Rectal smooth muscle tissue (tissue), 1 donor: ENCODE measurements around the gene USP20.

ENCODE experiments used
- H3K27ac ChIP-seq: one replicate; pipeline ENCODE4 v1.7.0; 2013; ENCODE audit warnings: low read depth, low read length, inconsistent platforms
- H3K27me3 ChIP-seq: one replicate; pipeline ENCODE4 v1.7.0; 2013; ENCODE audit warnings: low read length; ENCODE audit not compliant: control insufficient read depth, insufficient read depth
- H3K36me3 ChIP-seq: one replicate; pipeline ENCODE4 v1.7.0; 2013; ENCODE audit warnings: low read length; ENCODE audit not compliant: control insufficient read depth, insufficient read depth
- H3K4me1 ChIP-seq: one replicate; pipeline ENCODE4 v1.7.0; 2013; ENCODE audit warnings: low read length; ENCODE audit not compliant: control insufficient read depth, insufficient read depth
- H3K4me3 ChIP-seq: one replicate; pipeline ENCODE4 v1.7.0; 2013; ENCODE audit warnings: low read length
- H3K9ac ChIP-seq: one replicate; pipeline ENCODE4 v1.7.0; 2013; ENCODE audit warnings: low read length

USP20 gene

DNA sequence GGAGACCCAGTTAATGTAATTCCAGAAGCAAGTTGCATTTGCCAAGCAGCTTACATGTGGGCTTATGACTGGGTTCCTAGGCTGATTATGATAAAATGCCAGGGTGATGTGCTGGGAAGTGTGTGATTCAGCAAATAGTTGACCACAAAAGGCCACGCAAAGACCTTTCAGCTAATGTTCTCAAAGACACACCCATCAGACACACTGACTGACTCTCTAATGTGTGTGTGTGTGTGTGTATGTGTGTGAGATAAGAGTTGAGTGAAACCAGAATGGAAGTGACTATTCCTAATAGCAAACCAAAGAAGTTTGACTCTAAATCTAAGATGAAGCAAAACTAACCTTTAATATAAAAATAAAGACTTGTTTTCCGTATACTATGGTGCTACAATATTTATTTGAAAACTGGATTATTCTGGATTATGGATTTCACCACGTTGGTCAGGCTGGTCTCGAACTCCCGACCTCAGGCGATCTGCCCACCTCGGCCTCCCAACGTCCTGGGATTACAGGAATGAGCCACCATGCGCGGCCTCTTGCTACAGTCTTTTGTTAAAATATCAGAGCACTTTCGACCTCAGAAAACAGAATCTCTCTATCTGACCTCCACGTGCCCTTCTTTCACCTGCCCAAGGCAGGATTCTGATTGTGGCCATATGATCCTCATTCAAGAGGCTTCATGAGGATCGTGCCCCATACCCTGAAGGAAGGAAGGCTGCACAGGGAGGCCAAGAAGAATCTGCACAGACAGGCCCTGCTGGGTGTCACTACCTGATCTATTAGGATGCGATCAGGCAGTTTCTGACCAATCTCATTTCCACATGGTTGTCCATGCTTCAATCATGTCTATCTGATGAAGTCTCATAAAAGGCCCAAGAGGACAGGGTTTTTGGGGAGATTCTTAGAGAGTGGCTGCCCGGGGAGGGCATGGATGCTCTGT, 75.6 kb downstream of the USP20 start:
- Histone ChIP-seq H3K27me3 (no peaks in the 10 kb centered on the region), H3K27ac (no peak overlapping the region), H3K4me1 (no peaks in the 10 kb centered on the region), H3K36me3 (peaks cover 8% of the 10 kb centered on the region), H3K4me3 (no peak overlapping the region), H3K9ac (no peak overlapping the region)

DNA sequence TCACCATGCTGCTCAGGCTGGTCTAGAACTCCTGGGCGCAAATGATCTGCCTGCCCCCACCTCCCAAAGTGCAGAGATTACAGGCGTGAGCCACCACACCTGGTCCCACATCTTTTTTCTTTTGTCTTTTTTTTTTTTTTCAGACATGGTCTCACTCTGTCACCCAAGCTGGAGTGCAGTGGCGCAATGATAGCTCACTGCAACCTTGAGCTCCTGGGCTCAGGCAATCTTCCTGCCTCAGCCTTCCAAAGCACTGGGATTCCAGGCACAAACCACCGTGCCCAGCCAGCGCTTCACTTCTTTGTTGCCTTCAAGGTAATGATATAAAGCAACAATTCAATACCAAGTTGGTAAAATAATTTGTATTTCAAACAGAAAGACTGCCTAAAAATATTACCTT, 78.8 kb downstream of the USP20 start:
- no peaks in the 10 kb centered on the region for H3K27me3 ChIP-seq
- no peak overlapping the region for H3K27ac ChIP-seq
- H3K4me3 ChIP-seq = no peak overlapping the region
- peaks cover 10% of the 10 kb centered on the region for H3K36me3 ChIP-seq
- H3K9ac ChIP-seq = no peak overlapping the region
- no peaks in the 10 kb centered on the region for H3K4me1 ChIP-seq

DNA sequence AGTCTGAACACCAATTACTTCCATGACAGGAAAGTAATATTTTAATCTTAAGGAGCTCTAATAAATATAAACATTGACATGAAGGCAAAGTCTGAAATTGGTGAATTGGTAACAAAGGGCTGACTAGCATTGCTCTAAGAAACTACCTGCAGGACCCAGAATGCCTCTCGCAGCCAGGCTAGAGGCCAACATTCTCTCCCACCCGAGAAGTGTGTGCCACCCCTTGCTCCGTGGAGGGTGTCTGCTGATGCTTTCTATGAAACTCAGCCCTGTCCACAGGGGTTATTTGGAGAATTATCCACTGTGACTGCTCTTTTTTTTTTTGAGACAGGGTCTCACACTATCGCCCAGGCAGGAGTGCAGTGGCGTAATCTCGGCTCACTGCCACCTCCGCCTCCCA, 81.4 kb downstream of the USP20 start:
- peaks cover 9% of the 10 kb centered on the region for H3K36me3 ChIP-seq
- H3K4me1 ChIP-seq = no peaks in the 10 kb centered on the region
- H3K27me3 ChIP-seq = no peaks in the 10 kb centered on the region
- H3K27ac ChIP-seq = no peak overlapping the region
- H3K9ac ChIP-seq = no peak overlapping the region
- H3K4me3 ChIP-seq = no peak overlapping the region

DNA sequence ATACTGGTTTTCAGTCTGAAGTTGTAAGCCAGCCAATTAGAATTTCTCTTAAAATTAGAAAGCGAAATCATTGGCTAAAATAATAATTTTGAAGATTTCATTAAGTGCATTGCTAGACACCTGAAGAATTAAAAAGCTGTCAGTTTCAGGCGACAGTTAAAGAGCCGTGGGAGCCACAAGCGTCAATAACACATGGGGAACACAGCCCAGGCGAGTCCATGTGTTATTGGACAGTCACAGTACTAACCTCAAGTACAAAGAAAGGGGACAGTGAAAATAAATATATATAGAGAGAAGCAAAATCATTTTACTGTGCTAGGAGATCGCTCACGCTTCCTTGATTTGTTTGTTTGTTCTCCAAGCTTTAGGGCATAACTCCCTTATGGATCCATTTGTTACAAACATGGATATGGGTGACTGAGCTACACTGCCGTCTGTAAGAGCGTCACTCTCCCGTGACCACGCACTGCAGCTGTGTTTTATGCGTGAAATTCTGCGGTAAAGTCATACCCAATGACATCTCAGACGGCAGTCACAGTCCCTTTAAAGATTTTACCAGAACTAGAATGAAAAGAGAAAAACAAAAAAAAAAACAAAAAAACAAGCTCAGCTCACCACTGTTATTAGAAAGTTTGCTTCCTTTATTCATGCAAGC, 83.2 kb downstream of the USP20 start:
- Histone ChIP-seq H3K9ac (no peak overlapping the region), H3K27me3 (no peaks in the 10 kb centered on the region), H3K4me3 (no peak overlapping the region), H3K27ac (no peak overlapping the region), H3K4me1 (no peaks in the 10 kb centered on the region), H3K36me3 (peaks cover 9% of the 10 kb centered on the region)

- Histone ChIP-seq H3K36me3 (peaks cover 9% of the 10 kb centered on the region), H3K27me3 (no peaks in the 10 kb centered on the region), H3K4me1 (no peaks in the 10 kb centered on the region), H3K27ac (no peak overlapping the region), H3K4me3 (no peak overlapping the region), H3K9ac (no peak overlapping the region)
Measured at GRCh38 chr9:129919277-129919676, 84.0 kb downstream of the USP20 start.

DNA sequence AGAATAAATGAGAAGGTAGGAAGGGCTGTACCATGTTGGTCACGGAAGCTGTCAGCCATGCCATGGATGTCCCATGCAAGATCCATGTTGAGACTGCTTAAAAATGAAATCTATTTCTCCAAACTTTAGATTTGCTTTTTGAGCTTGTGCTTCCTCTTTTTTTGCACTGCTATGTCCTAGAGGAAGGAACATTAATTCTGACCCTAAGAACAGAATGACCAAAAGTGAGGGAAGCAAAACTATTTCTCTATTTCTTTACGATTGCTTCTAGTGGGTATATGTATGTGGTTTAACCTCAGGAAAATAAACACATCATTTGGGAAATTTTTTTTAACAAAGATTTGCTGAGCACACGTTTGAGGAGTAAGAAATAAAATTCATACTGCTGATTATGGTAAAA, 84.6 kb downstream of the USP20 start:
- Histone ChIP-seq H3K9ac (no peak overlapping the region), H3K27ac (no peak overlapping the region), H3K4me1 (no peaks in the 10 kb centered on the region), H3K27me3 (no peaks in the 10 kb centered on the region), H3K36me3 (peaks cover 12% of the 10 kb centered on the region), H3K4me3 (no peak overlapping the region)

GRCh38 chr9:129921905-129922304, 86.6 kb downstream of the USP20 start:
- no peak overlapping the region for H3K4me3 ChIP-seq
- H3K27ac ChIP-seq = no peak overlapping the region
- H3K27me3 ChIP-seq = no peaks in the 10 kb centered on the region
- H3K4me1 ChIP-seq = no peaks in the 10 kb centered on the region
- H3K9ac ChIP-seq = no peak overlapping the region
- H3K36me3 ChIP-seq = peaks cover 13% of the 10 kb centered on the region

GRCh38 chr9:129923589-129923988, 88.3 kb downstream of the USP20 start:
- Histone ChIP-seq H3K4me3 (no peak overlapping the region), H3K27me3 (no peaks in the 10 kb centered on the region), H3K36me3 (peaks cover 11% of the 10 kb centered on the region), H3K27ac (no peak overlapping the region), H3K4me1 (no peaks in the 10 kb centered on the region), H3K9ac (no peak overlapping the region)

DNA sequence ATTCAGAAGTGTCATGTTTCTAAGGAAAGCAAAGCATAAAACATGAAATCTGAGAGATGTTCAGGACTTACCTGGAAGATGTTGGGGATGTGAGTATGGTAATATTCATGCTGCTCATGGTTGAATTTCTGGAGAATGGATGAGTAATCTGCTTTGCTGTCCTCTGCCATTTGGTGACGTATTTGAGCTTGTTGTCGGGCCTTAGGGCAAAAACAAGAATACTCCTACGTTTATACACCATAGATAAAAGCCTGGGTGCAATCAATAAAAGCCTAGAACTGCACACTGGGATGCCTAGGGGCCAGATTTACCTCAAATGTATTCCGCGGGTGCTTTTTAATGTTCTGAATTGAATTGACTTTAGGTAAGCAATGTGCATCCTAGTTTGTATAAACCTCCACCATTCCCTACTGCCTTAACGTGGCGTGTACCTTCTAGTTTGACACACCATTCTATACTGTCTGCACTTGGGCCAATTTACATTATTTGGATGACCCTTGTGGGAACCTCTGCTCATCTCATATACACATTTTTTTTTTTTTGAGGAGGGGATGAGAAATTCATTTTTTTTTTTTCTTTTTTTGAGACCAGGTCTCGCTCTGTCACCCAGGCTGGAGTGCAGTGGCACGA, 94.4 kb downstream of the USP20 start:
- Histone ChIP-seq H3K36me3 (peaks cover 9% of the 10 kb centered on the region), H3K4me3 (no peak overlapping the region), H3K9ac (no peak overlapping the region), H3K27ac (no peak overlapping the region), H3K4me1 (peaks cover 21% of the 10 kb centered on the region), H3K27me3 (no peaks in the 10 kb centered on the region)

GRCh38 chr9:129930743-129931142, 95.5 kb downstream of the USP20 start:
- peak overlapping the region; percentile 51 for H3K27ac ChIP-seq
- H3K4me3 ChIP-seq = no peak overlapping the region
- no peaks in the 10 kb centered on the region for H3K27me3 ChIP-seq
- peaks cover 6% of the 10 kb centered on the region for H3K36me3 ChIP-seq
- no peak overlapping the region for H3K9ac ChIP-seq
- peaks cover 21% of the 10 kb centered on the region for H3K4me1 ChIP-seq
